ENCODE results near the gene PROSER3.

PROSER3 gene

GRCh38 chr19:35718345-35719041 is 39.5 kb upstream of the PROSER3 start:
- DNase-seq (ENCODE audit: low read depth), result no peak
- TF ChIP-seq CTCF (IDR thresholded peaks at IDR 0.05; ENCODE audit: control insufficient read depth, extremely low read depth, insufficient read depth), result no peak
- H3K4me3 ChIP-seq (ENCODE audit: low read depth, low read length), result peak overlapping the region; percentile 80

GRCh38 chr19:35719402-35720162 is 38.4 kb upstream of the PROSER3 start:
- TF ChIP-seq CTCF (IDR thresholded peaks at IDR 0.05; ENCODE audit: control insufficient read depth, extremely low read depth, insufficient read depth), result no peak
- no peak for DNase-seq (ENCODE audit: low read depth)
- peak overlapping the region; percentile 80 for H3K4me3 ChIP-seq (ENCODE audit: low read depth, low read length)

- no peak for TF ChIP-seq CTCF (IDR thresholded peaks at IDR 0.05; ENCODE audit: control insufficient read depth, extremely low read depth, insufficient read depth)
- no peak overlapping the region for H3K4me3 ChIP-seq (ENCODE audit: low read depth, low read length)
- no peak for DNase-seq (ENCODE audit: low read depth)
Measured at GRCh38 chr19:35720163-35720524, 37.8 kb upstream of the PROSER3 start.

GRCh38 chr19:35720648-35721047 is 37.3 kb upstream of the PROSER3 start:
- no peak for TF ChIP-seq CTCF (IDR thresholded peaks at IDR 0.05; ENCODE audit: control insufficient read depth, extremely low read depth, insufficient read depth)
- DNase-seq (ENCODE audit: low read depth), result no peak
- no peak overlapping the region for H3K4me3 ChIP-seq (ENCODE audit: low read depth, low read length)

- no peak for TF ChIP-seq CTCF (IDR thresholded peaks at IDR 0.05; ENCODE audit: control insufficient read depth, extremely low read depth, insufficient read depth)
- H3K4me3 ChIP-seq (ENCODE audit: low read depth, low read length), result no peak overlapping the region
- no peak for DNase-seq (ENCODE audit: low read depth)
Measured at GRCh38 chr19:35721374-35721773, 36.6 kb upstream of the PROSER3 start.

GRCh38 chr19:35722461-35722860 is 35.5 kb upstream of the PROSER3 start:
- no peak for DNase-seq (ENCODE audit: low read depth)
- no peak overlapping the region for H3K4me3 ChIP-seq (ENCODE audit: low read depth, low read length)
- no peak for TF ChIP-seq CTCF (IDR thresholded peaks at IDR 0.05; ENCODE audit: control insufficient read depth, extremely low read depth, insufficient read depth)

Data from LNCaP clone FGC (cell line).